IMR-90 (cell line): ENCODE measurements around the gene CD19. TPM values are rescaled to one million over a fixed set of nuclear protein-coding genes. Genes with fewer than 3 reads are reported as not detected.

Experiments
- ATAC-seq: fragments of 200-7000 bp; cut with Tn5 transposase; 2 replicates; pipeline ENCODE4 v1.9.1; 2020; ENCODE audit warnings: low read depth, mild to moderate bottlenecking, moderate library complexity
- BruUV-seq: library from RNA; stranded (reverse); fragments of 400-500 nt; replicated peaks from 2 replicates; lab custom pipeline; 2021; lab: Mats Ljungman, UMichigan
- CTCF ChIA-PET: fragments of 300-600 bp; formaldehyde crosslinking; extraction: SDS; loops from one replicate; lab custom pipeline; 2021; ENCODE audit warnings: antibody characterized with exemption; lab: Yijun Ruan, JAX
- POLR2A ChIA-PET: fragments of 300-600 bp; sonication (Branson Sonifier 250); formaldehyde crosslinking; loops from one replicate; lab custom pipeline; 2022; ENCODE audit warnings: antibody characterized with exemption; ENCODE audit not compliant: unreplicated experiment; lab: Charles Lee
- DNase-seq: peaks from one replicate; pipeline ENCODE4 v3.0.0; 2013
- H2AFZ ChIP-seq: replicated peaks from 2 replicates; pipeline ENCODE3; 2013; ENCODE audit warnings: low read length, mild to moderate bottlenecking; ENCODE audit not compliant: poor library complexity
- H2AK5ac ChIP-seq: 2 replicates; pipeline ENCODE4 v1.6.1; 2013; ENCODE audit warnings: low read depth, low read length, inconsistent platforms
- H2AK9ac ChIP-seq: replicated peaks from 2 replicates; pipeline ENCODE3; 2013; ENCODE audit warnings: mild to moderate bottlenecking, low read depth, low read length, moderate library complexity; ENCODE audit not compliant: poor library complexity
- H2BK120ac ChIP-seq: 2 replicates; pipeline ENCODE4 v1.6.1; 2013; ENCODE audit warnings: low read depth, low read length, inconsistent platforms
- H2BK15ac ChIP-seq: 3 replicates; pipeline ENCODE4 v1.6.1; 2013; ENCODE audit warnings: low read depth, low read length, inconsistent platforms
- H2BK20ac ChIP-seq: 2 replicates; pipeline ENCODE4 v1.6.1; 2013; ENCODE audit warnings: low read depth, mild to moderate bottlenecking, inconsistent platforms, low read length, moderate library complexity
- H2BK5ac ChIP-seq: 2 replicates; pipeline ENCODE4 v1.6.1; 2013; ENCODE audit warnings: mild to moderate bottlenecking, low read depth, low read length, inconsistent platforms; ENCODE audit not compliant: poor library complexity, severe bottlenecking
- H3K14ac ChIP-seq: replicated peaks from 2 replicates; pipeline ENCODE4 v1.6.1; 2013; ENCODE audit warnings: low read depth, low read length, inconsistent platforms
- H3K18ac ChIP-seq: 2 replicates; pipeline ENCODE4 v1.6.1; 2013; ENCODE audit warnings: low read depth, low read length, control low read depth
- H3K23ac ChIP-seq: 2 replicates; pipeline ENCODE4 v1.6.1; 2013; ENCODE audit warnings: low read depth, low read length, inconsistent platforms
- H3K27ac ChIP-seq: 2 replicates; pipeline ENCODE4 v1.5.1; 2013; ENCODE audit warnings: mild to moderate bottlenecking, control low read depth, low read length; ENCODE audit not compliant: insufficient read depth
- H3K27me3 ChIP-seq: 2 replicates; pipeline ENCODE4 v1.6.1; 2013; ENCODE audit warnings: low read length; ENCODE audit not compliant: control insufficient read depth, insufficient read depth
- H3K36me3 ChIP-seq: 2 replicates; pipeline ENCODE4 v1.6.1; 2013; ENCODE audit warnings: low read length, mixed read lengths; ENCODE audit not compliant: control insufficient read depth, insufficient read depth
- H3K4ac ChIP-seq: 2 replicates; pipeline ENCODE4 v1.6.1; 2013; ENCODE audit warnings: low read depth, low read length, inconsistent platforms
- H3K4me1 ChIP-seq: 2 replicates; pipeline ENCODE4 v1.6.1; 2013; ENCODE audit warnings: low read length, mixed read lengths; ENCODE audit not compliant: control insufficient read depth, insufficient read depth
- H3K4me2 ChIP-seq: 2 replicates; pipeline ENCODE4 v1.6.1; 2013; ENCODE audit warnings: low read depth, mild to moderate bottlenecking, control low read depth, low read length, moderate library complexity
- H3K4me3 ChIP-seq: 2 replicates; pipeline ENCODE4 v1.5.1; 2013; ENCODE audit warnings: low read depth, mild to moderate bottlenecking, control low read depth, low read length, moderate library complexity; ENCODE audit not compliant: insufficient read depth
- H3K56ac ChIP-seq: 2 replicates; pipeline ENCODE4 v1.6.1; 2013; ENCODE audit warnings: low read length, inconsistent platforms; ENCODE audit not compliant: insufficient read depth; ENCODE audit errors: extremely low read depth
- H3K79me1 ChIP-seq, 2 experiments: 2 replicates each; pipeline ENCODE4 v1.6.1; 2013; ENCODE audit warnings: low read length in 2 of 2, inconsistent platforms in 1 of 2, low read depth in 1 of 2
- H3K9ac ChIP-seq: 2 replicates; pipeline ENCODE4 v1.6.1; 2013; ENCODE audit warnings: low read depth, low read length, control low read depth
- H3K9me1 ChIP-seq: 2 replicates; pipeline ENCODE4 v1.6.1; 2013; ENCODE audit warnings: low read length, inconsistent platforms; ENCODE audit not compliant: insufficient read depth
- H3K9me3 ChIP-seq: 2 replicates; pipeline ENCODE4 v1.6.1; 2013; ENCODE audit warnings: low read length; ENCODE audit not compliant: control insufficient read depth, insufficient read depth
- H4K20me1 ChIP-seq: 2 replicates; pipeline ENCODE4 v1.6.1; 2013; ENCODE audit warnings: low read length, inconsistent platforms; ENCODE audit not compliant: insufficient read depth
- H4K5ac ChIP-seq: 2 replicates; pipeline ENCODE4 v1.6.1; 2013; ENCODE audit warnings: mild to moderate bottlenecking, low read depth, low read length, control low read depth
- H4K8ac ChIP-seq, 2 experiments: 2 replicates each; pipeline ENCODE4 v1.6.1; 2013; ENCODE audit warnings: low read depth in 2 of 2, low read length in 2 of 2, control low read depth in 1 of 2, inconsistent platforms in 1 of 2
- H4K91ac ChIP-seq: 2 replicates; pipeline ENCODE4 v1.6.1; 2013; ENCODE audit warnings: low read depth, low read length, inconsistent platforms; ENCODE audit not compliant: insufficient read depth
- BHLHE40 ChIP-seq: fragments of 150-350 bp; IDR thresholded peaks from 2 replicates; pipeline ENCODE4 v1.6.1; 2016; ENCODE audit warnings: mild to moderate bottlenecking, low read depth, low read length
- CEBPB ChIP-seq: IDR thresholded peaks from 2 replicates; pipeline ENCODE4 v1.6.1; 2012; ENCODE audit warnings: low read depth, low read length, improper control_type of control experiment
- CHD1 ChIP-seq: IDR thresholded peaks from 2 replicates; pipeline ENCODE4 v1.6.1; 2012; ENCODE audit warnings: low read depth, low read length, improper control_type of control experiment
- CTCF ChIP-seq: conservative IDR thresholded peaks from 2 replicates; pipeline ENCODE4 v1.5.1; 2012; ENCODE audit warnings: mild to moderate bottlenecking, low read depth, low read length, improper control_type of control experiment
- FOS ChIP-seq: fragments of 150-350 bp; IDR thresholded peaks from 2 replicates; pipeline ENCODE4 v1.6.1; 2016; ENCODE audit warnings: low read depth, low read length
- MAFK ChIP-seq: IDR thresholded peaks from 2 replicates; pipeline ENCODE4 v1.6.1; 2012; ENCODE audit warnings: low read depth, low read length, improper control_type of control experiment
- MXI1 ChIP-seq: IDR thresholded peaks from 2 replicates; pipeline ENCODE4 v1.6.1; 2012; ENCODE audit warnings: low read depth, mild to moderate bottlenecking, low read length, moderate library complexity, borderline replicate concordance
- NFE2L2 ChIP-seq: fragments of 150-350 bp; IDR thresholded peaks from 2 replicates; pipeline ENCODE4 v1.6.1; 2016; ENCODE audit warnings: low read depth, mild to moderate bottlenecking, low read length
- POLR2A ChIP-seq: IDR thresholded peaks from 2 replicates; pipeline ENCODE4 v1.6.1; 2012; ENCODE audit warnings: mild to moderate bottlenecking, low read depth, low read length
- RAD21 ChIP-seq: IDR thresholded peaks from 2 replicates; pipeline ENCODE4 v1.6.1; 2012; ENCODE audit warnings: low read length, improper control_type of control experiment
- RCOR1 ChIP-seq: IDR thresholded peaks from 2 replicates; pipeline ENCODE4 v1.6.1; 2012; ENCODE audit warnings: mild to moderate bottlenecking, low read length, improper control_type of control experiment; ENCODE audit not compliant: insufficient replicate concordance
- RFX5 ChIP-seq: IDR thresholded peaks from 2 replicates; pipeline ENCODE4 v1.8.0; 2012; ENCODE audit warnings: low read depth, mild to moderate bottlenecking, low read length, moderate library complexity
- SMC3 ChIP-seq: fragments of 150-350 bp; IDR thresholded peaks from 2 replicates; pipeline ENCODE4 v1.6.1; 2016; ENCODE audit warnings: low read depth, mild to moderate bottlenecking, antibody characterized with exemption, low read length, moderate library complexity
- WGBS, 2 experiments: methylation state at CpG; one replicate each; pipeline versions ENCODE4 v1.1.5 to v1.1.7; 2013; ENCODE audit warnings: missing lambda C conversion rate in 2 of 2; ENCODE audit not compliant: insufficient read length in 1 of 2; ENCODE audit errors: extremely low coverage in 2 of 2; 5-methylcytosine and 5-hydroxymethylcytosine counted together
- dilution Hi-C: fragments of 300-500 bp; cut with HindIII; formaldehyde crosslinking; loops from one replicate; pipeline ENCODE4 v1.14.3; 2018; ENCODE audit warnings: low sequenced_read_pairs; ENCODE audit not compliant: unreplicated experiment
- in situ Hi-C: fragments of 300-500 bp; cut with MboI; formaldehyde crosslinking; loops from 3 replicates; pipeline ENCODE4 v1.14.3; 2019; ENCODE audit warnings: low sequenced_read_pairs, inconsistent platforms, mixed read lengths
- intact Hi-C: fragments of 100-400 bp; cut with micrococcal nuclease; formaldehyde crosslinking; loops from 2 replicates; pipeline ENCODE4 v1.10.0; 2022
- polyA plus RNA-seq, 3 experiments: library from polyadenylated mRNA; depleted of rRNA; stranded (reverse); fragments of >200 nt; gene quantifications; 2 replicates each; pipeline ENCODE4 v1.2.3, GENCODE V29; 2012; ENCODE audit warnings: low replicate concordance in 1 of 3
- total RNA-seq: library from RNA; depleted of rRNA; stranded (reverse); fragments of >200 nt; gene quantifications from 2 replicates; pipeline ENCODE4 v1.2.3, GENCODE V29; 2012
- TF ChIP-seq, protein P1 (sequence below): fragments of 150-350 bp; IDR thresholded peaks from 2 replicates; pipeline ENCODE4 v1.6.1; 2017; ENCODE audit warnings: mild to moderate bottlenecking, antibody characterized with exemption, low read length, low read depth
- TF ChIP-seq, protein P2 (sequence below): fragments of 150-350 bp; IDR thresholded peaks from 2 replicates; pipeline ENCODE4 v1.6.1; 2016; ENCODE audit warnings: low read depth, mild to moderate bottlenecking, low read length, moderate library complexity, borderline replicate concordance

The CD19 gene
- total and polyA plus RNA-seq, 2 of the 4 experiments (the other 2 are of a cell fraction): not detected

GRCh38 chr16:28935924-28936783 lies 4.4 kb downstream of the CD19 start:
- 45% methylated on average over 13 of the region's 36 CpGs; no CpG with 5 or more reads in 1 of the 2 experiments for WGBS, 2 experiments
- Histone ChIP-seq H4K20me1 (no peaks in the 10 kb centered on the region), H4K5ac (no peak overlapping the region), H3K9ac (no peak overlapping the region), H3K18ac (no peak overlapping the region), H3K4me3 (no peak overlapping the region), H3K4me1 (no peaks in the 10 kb centered on the region), H2BK15ac (no peak overlapping the region), H3K27me3 (peaks cover 7% of the 10 kb centered on the region; the same call in 1 of the 2 replicates), H3K4ac (no peak overlapping the region), H3K56ac (no peak overlapping the region), H2BK5ac (no peak overlapping the region), H3K27ac (no peak overlapping the region), H2BK20ac (no peak overlapping the region), H3K9me3 (no peaks in the 10 kb centered on the region), H3K14ac (no peak overlapping the region), H2AK9ac (no peak overlapping the region), H3K4me2 (no peak overlapping the region), H2AFZ (peak overlapping the region; percentile 77), H4K8ac (no peak overlapping the region), H4K91ac (no peak overlapping the region), H3K36me3 (no peaks in the 10 kb centered on the region), H3K9me1 (no peaks in the 10 kb centered on the region), H2AK5ac (no peak overlapping the region), H2BK120ac (no peak overlapping the region), H3K23ac (no peak overlapping the region), H3K79me1 (no peaks in the 10 kb centered on the region)
- peak; percentile 42 for DNase-seq
- BruUV-seq: no TSS peak
- in situ Hi-C loops (no loop called here), dilution Hi-C loops (no loop called here), intact Hi-C loops (no loop called here)
- peak; percentile 97 for ATAC-seq
- POLR2A ChIA-PET: no interaction called here
- CTCF ChIA-PET: interaction anchor here (1.8 kb wide), 1 partner anchor 9 kb away, joined by 6 read pairs; no protein-coding TSS in a partner anchor
- no peak for TF ChIP-seq POLR2A
- no peak for TF ChIP-seq RCOR1
- TF ChIP-seq RAD21: no peak
- TF ChIP-seq, protein P1, sequence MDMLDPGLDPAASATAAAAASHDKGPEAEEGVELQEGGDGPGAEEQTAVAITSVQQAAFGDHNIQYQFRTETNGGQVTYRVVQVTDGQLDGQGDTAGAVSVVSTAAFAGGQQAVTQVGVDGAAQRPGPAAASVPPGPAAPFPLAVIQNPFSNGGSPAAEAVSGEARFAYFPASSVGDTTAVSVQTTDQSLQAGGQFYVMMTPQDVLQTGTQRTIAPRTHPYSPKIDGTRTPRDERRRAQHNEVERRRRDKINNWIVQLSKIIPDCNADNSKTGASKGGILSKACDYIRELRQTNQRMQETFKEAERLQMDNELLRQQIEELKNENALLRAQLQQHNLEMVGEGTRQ: no peak
- TF ChIP-seq BHLHE40: no peak
- TF ChIP-seq CTCF: no peak
- TF ChIP-seq NFE2L2: no peak
- no peak for TF ChIP-seq MXI1
- TF ChIP-seq CEBPB: no peak
- no peak for TF ChIP-seq CHD1
- no peak for TF ChIP-seq RFX5
- TF ChIP-seq SMC3: no peak
- TF ChIP-seq FOS: no peak
- TF ChIP-seq MAFK: no peak
- TF ChIP-seq, protein P2, sequence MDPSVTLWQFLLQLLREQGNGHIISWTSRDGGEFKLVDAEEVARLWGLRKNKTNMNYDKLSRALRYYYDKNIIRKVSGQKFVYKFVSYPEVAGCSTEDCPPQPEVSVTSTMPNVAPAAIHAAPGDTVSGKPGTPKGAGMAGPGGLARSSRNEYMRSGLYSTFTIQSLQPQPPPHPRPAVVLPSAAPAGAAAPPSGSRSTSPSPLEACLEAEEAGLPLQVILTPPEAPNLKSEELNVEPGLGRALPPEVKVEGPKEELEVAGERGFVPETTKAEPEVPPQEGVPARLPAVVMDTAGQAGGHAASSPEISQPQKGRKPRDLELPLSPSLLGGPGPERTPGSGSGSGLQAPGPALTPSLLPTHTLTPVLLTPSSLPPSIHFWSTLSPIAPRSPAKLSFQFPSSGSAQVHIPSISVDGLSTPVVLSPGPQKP: no peak
